GM19467 (cell line): Measurements from ENCODE around the gene DSE.

ENCODE experiments used
- ATAC-seq: cut with Tn5 transposase; IDR thresholded peaks from one replicate; pipeline ENCODE4 v1.9.1; 2021; ENCODE audit warnings: mild to moderate bottlenecking, moderate library complexity; ENCODE audit not compliant: unreplicated experiment

The DSE gene

DNA sequence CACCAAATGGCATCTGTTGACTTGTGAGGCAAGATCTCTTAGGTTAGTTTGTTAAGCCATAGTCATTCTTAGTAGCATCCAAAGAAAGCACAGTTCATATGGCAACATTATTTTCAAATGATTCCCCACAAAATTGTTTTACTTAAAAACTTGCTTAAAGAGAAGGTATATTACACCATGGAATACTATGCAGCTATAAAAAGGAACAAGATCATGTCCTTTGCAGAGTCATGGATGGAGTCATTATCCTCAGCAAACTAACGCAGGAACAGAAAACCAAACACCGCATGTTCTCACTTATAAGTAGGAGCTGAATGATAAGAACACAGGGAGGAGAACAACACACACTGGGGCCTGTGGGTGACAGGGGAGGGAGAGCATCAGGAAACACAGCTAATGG, 10.9 kb upstream of the DSE start:
- ATAC-seq = no peak

GRCh38 chr6:116362276-116362675, 8.5 kb upstream of the DSE start:
- no peak for ATAC-seq

- ATAC-seq = no peak
Measured at GRCh38 chr6:116363759-116364158, 7.0 kb upstream of the DSE start.

GRCh38 chr6:116364321-116364720, 6.4 kb upstream of the DSE start:
- no peak for ATAC-seq

- no peak for ATAC-seq
Measured at GRCh38 chr6:116365743-116366142, 5.0 kb upstream of the DSE start.

DNA sequence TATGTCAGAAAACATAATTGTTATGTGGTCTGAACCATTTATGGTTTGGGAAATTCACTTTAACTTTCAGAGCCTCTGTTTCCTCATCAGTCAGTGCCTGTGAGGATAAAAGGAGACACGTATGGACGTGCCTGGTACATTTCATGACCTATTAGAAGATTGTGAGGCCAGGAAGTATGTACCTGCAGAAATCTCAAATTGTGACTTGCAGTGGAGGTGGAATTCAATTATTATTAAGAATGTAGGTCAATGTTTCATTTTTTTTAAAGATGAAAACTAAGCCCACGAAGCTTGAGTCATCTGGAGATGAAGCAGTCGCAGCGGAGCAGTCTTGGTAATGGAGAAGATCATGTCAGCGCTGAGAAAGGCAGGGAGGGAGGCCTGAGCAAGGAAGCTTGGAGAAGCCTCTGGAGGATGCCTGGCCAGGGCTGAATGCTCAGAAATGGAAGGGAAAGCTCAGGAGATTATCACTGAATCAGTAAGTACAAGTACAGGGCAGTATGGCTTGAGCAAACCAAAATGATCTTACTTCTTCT, 3.9 kb upstream of the DSE start:
- ATAC-seq = no peak

- ATAC-seq = peak; percentile 40
Measured at GRCh38 chr6:116369540-116369939, 1.2 kb upstream of the DSE start.

DNA sequence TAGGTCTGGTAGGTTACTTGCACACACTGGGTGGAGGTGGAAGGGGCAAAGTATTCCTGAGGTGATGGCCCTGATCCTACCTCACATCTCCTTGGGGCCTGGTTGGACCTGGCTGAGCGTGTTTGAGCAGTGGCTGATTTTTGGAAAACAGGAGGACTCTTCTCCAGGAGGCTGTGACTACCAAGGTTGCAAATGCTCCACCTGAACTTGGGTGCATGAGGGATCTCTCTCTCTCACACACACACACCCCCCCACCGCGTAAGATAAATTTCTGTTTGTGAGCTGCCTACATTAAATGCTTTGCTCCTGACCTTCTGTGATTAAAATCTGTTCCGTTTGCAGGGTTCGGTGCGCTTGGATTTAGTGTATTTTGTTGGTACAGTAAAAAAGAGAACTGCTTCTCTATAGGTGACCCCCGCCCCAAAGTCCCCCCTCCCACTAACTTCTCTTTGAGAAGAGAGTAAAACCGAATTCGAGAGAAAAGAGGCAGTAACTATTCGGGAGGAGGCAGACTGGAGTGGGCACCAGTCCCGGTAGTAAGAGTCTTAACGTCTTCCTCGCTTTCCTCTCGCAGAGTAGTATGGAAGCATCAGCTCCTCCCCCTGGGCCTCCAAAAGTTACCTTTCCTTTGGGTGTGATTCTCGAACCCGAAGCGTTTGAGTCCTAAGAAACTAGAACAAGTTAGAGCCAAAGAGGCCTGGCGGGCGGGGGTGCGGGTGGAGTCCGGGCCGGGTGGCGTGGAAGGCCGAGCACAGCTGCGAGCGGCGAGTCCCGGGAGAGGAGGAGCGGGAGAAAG, 585 bp upstream of the DSE start:
- ATAC-seq = peak; percentile 48

GRCh38 chr6:116371120-116371917, 572 bp downstream of the DSE start:
- peak; percentile 36 for ATAC-seq

GRCh38 chr6:116371918-116372209, 1.1 kb downstream of the DSE start:
- no peak for ATAC-seq

DNA sequence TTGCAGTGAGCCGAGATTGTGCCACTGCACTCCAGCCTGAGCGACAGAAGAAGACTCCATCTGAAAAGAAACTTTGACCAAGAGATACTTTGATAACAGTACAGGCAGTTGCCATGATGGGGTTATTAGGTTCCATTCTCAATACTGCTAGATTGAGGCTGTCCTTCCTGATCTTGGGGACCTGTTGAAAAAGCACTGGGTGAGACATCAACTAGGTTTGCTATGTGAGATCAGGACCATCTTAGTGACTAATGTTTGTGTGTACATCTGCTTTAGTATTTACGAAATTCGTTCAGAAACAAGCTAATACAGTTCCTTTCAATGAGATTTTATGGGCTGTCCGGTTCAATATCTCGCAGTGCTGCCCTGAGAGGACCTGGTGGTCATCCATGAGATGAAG, 2.6 kb downstream of the DSE start:
- no peak for ATAC-seq

DNA sequence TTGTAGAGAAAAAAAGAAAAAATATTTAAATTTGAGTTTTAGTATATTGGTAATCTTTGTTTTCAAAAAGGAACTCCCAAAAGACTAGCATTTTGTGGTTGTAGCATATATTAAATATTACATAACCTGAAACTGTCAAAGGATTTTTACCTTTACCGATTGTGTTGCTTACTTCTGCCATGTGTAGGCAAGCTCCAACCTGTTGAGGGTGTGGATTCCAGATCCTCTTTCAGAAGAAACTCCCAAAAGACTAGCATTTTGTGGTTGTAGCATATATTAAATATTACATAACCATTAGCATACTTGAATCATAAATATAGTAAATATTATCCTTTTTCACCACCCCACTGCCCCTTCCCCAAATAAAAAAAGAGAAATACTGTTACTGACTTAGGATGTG, 3.2 kb downstream of the DSE start:
- ATAC-seq = no peak

DNA sequence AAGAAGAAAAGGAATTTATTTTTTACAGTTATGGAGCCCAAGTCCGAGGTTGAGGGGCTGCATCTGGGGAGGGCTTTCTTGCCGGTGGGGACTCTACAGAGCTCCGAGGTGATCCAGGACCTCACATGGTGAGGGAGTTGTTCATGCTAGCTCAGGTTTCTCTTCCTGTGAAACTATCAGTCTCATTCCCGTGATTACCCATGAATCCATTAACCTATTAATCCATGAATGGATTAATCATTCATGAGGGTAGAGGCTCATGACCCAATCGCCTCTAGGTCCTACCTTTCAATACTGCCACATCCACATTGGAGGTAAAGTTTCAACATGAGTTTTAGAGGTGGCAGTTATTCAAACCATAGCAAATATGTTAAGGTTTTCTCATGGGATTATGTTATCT, 3.8 kb downstream of the DSE start:
- ATAC-seq = no peak

- no peak for ATAC-seq
Measured at GRCh38 chr6:116375262-116375661, 4.5 kb downstream of the DSE start.

GRCh38 chr6:116376149-116376548, 5.4 kb downstream of the DSE start:
- no peak for ATAC-seq

DNA sequence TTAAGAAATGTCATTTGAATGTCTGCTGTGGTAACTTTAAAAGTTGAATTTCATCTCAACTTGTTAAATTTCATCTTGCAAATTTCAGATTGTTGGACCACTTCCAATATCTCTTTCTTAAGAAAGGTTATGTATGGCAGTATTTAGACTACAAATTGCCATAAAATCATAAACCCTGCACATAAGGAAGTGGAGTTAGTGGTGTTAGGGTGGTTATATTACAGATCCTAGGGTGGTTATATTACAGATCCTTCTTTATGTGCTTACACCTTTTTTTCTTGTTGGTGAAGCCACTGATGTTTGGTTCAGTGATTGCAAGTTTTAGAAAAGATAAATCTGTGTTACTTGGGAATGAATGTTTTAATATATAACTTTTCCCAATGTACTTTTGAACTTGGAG, 9.0 kb downstream of the DSE start:
- no peak for ATAC-seq

- no peak for ATAC-seq
Measured at GRCh38 chr6:116380346-116380745, 9.6 kb downstream of the DSE start.

DNA sequence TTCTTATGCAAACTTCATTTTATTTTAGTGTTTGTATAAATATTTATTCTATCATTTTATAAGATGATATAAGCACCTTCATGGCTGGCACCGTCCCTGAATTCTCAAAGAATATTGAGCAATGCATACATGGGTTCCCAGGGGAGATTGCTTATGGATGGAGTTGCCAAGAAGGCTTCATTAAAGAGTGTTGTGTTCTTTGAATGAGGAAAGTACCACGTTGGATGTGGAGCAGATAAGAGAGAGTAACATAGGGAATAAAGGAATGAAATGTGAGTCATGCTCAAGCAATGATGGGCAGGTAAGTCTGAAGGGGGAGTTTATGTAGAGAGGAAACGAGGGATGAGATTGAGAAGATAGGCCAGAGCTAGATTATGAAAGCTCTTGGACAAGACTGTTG, 10.3 kb downstream of the DSE start:
- ATAC-seq = no peak

- ATAC-seq = no peak
Measured at GRCh38 chr6:116382587-116382986, 11.8 kb downstream of the DSE start.

- ATAC-seq = no peak
Measured at GRCh38 chr6:116384727-116385458, 14.1 kb downstream of the DSE start.

- no peak for ATAC-seq
Measured at GRCh38 chr6:116385459-116385802, 14.7 kb downstream of the DSE start.

- no peak for ATAC-seq
Measured at GRCh38 chr6:116385921-116386320, 15.2 kb downstream of the DSE start.
